ENCODE data around the gene SESTD1. TPM values are rescaled to one million over a fixed set of nuclear protein-coding genes. Genes with fewer than 3 reads are reported as not detected.
A peak's percentile ranks its signal among the peaks of the same experiment; 100 is the strongest.

Gene SESTD1
- total and polyA plus RNA-seq, 2 donors from 2014 or later: 9.8 to 93.5 TPM

DNA sequence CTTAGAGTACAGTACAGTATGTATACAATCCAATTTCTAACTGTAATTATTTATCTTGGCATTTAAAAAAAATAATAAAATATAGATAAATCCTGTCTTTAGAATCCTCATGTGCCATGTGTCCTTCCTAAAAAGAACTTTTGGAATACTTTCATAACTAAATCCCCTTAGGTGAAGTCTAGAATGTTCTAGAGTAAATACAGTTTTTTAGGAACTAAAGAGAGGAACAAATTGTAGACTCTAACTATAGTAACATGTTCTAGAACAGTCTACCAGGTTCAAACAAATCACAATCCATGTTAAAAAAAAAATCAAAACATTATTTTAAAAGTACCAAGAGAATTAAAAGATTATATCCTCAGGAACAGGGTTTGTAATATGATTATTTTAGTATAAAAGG is 134.1 kb downstream of the SESTD1 start:
- no peak for FAIRE-seq

DNA sequence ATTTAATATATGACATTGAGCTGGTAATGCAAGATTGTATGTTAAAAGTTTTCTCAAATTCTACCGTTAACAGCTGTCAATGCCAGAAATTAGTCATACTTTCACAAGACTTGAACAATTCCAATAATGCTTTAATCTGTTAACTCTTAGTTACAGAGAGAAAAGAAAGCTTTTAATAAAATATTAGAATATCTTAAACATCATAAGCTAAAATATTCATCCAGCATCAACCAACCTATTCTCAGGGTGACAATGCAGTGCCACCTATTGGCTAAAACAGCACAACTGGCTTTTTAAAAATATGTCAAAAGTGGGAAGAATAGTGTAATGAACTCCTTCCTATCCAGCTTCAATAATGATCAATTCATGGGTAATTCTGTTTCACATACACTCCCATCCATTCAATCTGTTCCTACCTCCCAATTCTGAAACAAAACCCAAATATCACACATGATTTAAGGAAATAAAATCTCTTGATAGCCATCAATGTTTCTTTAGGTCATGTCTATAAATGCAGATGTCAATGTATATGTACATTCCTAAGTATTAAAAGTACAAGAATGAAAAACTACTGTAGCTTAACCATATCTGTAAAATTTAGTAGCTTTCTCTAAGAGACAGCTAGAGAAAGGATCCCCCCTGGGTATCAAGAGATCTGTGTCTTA is 134.9 kb downstream of the SESTD1 start:
- peak in 1 of 5 donors; percentile 18 for DNase-seq
- intact Hi-C loops (cut with DNase I): no loop called here
- FAIRE-seq: peak; percentile 47

More for the DNA sequence above, 134.1 kb downstream of the SESTD1 start:
- no peak overlapping the region for H3K27ac ChIP-seq (ENCODE audit: low read depth in 2 of 2, low read length in 2 of 2)
- intact Hi-C loops (cut with DNase I): no loop called here
- no peaks in the 10 kb centered on the region for H3K27me3 ChIP-seq (ENCODE audit: control insufficient read depth, insufficient read depth, low read length)
- H3K4me1 ChIP-seq (ENCODE audit: control insufficient read depth in 2 of 3, insufficient read depth in 2 of 3, low read depth in 1 of 3, low read length in 3 of 3): no peaks in the 10 kb centered on the region
- TF ChIP-seq, protein P1, sequence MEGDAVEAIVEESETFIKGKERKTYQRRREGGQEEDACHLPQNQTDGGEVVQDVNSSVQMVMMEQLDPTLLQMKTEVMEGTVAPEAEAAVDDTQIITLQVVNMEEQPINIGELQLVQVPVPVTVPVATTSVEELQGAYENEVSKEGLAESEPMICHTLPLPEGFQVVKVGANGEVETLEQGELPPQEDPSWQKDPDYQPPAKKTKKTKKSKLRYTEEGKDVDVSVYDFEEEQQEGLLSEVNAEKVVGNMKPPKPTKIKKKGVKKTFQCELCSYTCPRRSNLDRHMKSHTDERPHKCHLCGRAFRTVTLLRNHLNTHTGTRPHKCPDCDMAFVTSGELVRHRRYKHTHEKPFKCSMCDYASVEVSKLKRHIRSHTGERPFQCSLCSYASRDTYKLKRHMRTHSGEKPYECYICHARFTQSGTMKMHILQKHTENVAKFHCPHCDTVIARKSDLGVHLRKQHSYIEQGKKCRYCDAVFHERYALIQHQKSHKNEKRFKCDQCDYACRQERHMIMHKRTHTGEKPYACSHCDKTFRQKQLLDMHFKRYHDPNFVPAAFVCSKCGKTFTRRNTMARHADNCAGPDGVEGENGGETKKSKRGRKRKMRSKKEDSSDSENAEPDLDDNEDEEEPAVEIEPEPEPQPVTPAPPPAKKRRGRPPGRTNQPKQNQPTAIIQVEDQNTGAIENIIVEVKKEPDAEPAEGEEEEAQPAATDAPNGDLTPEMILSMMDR (IDR thresholded peaks at IDR 0.05; ENCODE audit: borderline replicate concordance, extremely low read depth, insufficient read depth): no peak
- no peak for DNase-seq
- H3K9ac ChIP-seq (ENCODE audit: low read length in 3 of 3): no peak overlapping the region
- H3K36me3 ChIP-seq (ENCODE audit: control insufficient read depth in 2 of 3, insufficient read depth in 3 of 3, low read length in 3 of 3): no peaks in the 10 kb centered on the region
- H3K4me3 ChIP-seq (ENCODE audit: low read length in 3 of 3): no peak overlapping the region
- no peaks in the 10 kb centered on the region for H3K9me3 ChIP-seq (ENCODE audit: control insufficient read depth in 2 of 3, insufficient read depth in 1 of 3, low read length in 3 of 3)

DNA sequence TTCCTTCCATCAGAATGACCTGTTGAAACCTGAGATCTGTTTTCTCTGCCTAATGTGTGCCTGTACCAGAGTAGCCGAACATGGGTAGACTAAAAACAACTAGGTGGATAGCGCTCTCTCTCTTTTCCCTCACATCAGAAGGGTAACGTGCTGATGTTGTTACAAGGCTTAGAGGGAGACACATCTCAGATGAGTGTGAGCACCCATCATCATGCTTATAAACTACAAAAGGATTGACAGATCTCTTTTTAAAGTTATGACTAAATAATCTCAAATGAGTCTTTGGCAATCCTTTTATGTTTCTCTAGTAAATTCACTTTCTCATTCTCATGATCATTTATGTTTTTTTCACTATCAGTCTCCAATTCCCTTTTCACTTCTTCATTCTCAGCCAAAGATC is 139.2 kb downstream of the SESTD1 start:
- Histone ChIP-seq H3K9ac (ENCODE audit: low read length in 3 of 3) (no peak overlapping the region), H3K4me1 (ENCODE audit: control insufficient read depth in 2 of 3, insufficient read depth in 2 of 3, low read depth in 1 of 3, low read length in 3 of 3) (no peaks in the 10 kb centered on the region), H3K27me3 (ENCODE audit: control insufficient read depth, insufficient read depth, low read length) (no peaks in the 10 kb centered on the region), H3K4me3 (ENCODE audit: low read length in 3 of 3) (no peak overlapping the region), H3K27ac (ENCODE audit: low read depth in 2 of 2, low read length in 2 of 2) (no peak overlapping the region), H3K9me3 (ENCODE audit: control insufficient read depth in 2 of 3, insufficient read depth in 1 of 3, low read length in 3 of 3) (no peaks in the 10 kb centered on the region), H3K36me3 (ENCODE audit: control insufficient read depth in 2 of 3, insufficient read depth in 3 of 3, low read length in 3 of 3) (peaks cover 0 to 4% (median 1%) of the 10 kb centered on the region in 3 donors)
- DNase-seq (no peak), FAIRE-seq (no peak)
- intact Hi-C loops (cut with DNase I): no loop called here
- TF ChIP-seq, protein P1 (IDR thresholded peaks at IDR 0.05; ENCODE audit: borderline replicate concordance, extremely low read depth, insufficient read depth): no peak

More for the DNA sequence above, 134.9 kb downstream of the SESTD1 start:
- TF ChIP-seq, protein P1 (IDR thresholded peaks at IDR 0.05; ENCODE audit: borderline replicate concordance, extremely low read depth, insufficient read depth): peak; percentile 47
- no peak overlapping the region for H3K9ac ChIP-seq (ENCODE audit: low read length in 3 of 3)
- H3K27me3 ChIP-seq (ENCODE audit: control insufficient read depth, insufficient read depth, low read length): no peaks in the 10 kb centered on the region
- H3K27ac ChIP-seq (ENCODE audit: low read depth in 2 of 2, low read length in 2 of 2): no peak overlapping the region
- no peaks in the 10 kb centered on the region for H3K36me3 ChIP-seq (ENCODE audit: control insufficient read depth in 2 of 3, insufficient read depth in 3 of 3, low read length in 3 of 3)
- H3K4me1 ChIP-seq (ENCODE audit: control insufficient read depth in 2 of 3, insufficient read depth in 2 of 3, low read depth in 1 of 3, low read length in 3 of 3): no peaks in the 10 kb centered on the region
- H3K9me3 ChIP-seq (ENCODE audit: control insufficient read depth in 2 of 3, insufficient read depth in 1 of 3, low read length in 3 of 3): no peaks in the 10 kb centered on the region
- no peak overlapping the region for H3K4me3 ChIP-seq (ENCODE audit: low read length in 3 of 3)
